ENCODE results near the gene PGAP3. TPM values are rescaled to one million over a fixed set of nuclear protein-coding genes. Genes with fewer than 3 reads are reported as not detected.

PGAP3 gene
- total and polyA plus RNA-seq, 2 of the 4 experiments (the other 2 are of a cell fraction), result 4.3 to 9.8 TPM

DNA sequence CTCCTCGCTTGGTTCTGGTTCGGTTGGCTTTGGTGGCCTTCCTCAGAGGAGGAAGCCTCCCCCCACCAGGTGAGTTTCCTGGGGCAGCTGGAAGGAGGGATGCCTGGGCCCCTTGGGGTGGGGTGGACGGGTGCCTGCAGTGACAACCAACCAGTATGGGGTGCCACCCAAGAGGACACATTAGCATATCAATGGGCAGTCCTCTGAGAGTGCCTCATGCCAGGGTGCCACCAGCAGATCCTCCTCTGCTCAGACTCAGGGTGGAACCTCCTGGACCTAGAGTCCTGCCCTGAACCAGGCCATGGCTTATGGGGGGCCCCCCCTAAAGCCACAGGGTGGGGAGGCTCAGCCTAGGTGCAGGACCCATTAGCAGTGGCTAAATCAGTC is 58.4 kb downstream of the PGAP3 start:
- Histone ChIP-seq H3K27me3 (ENCODE audit: control insufficient read depth, insufficient read depth, low read length) (peaks cover 80% of the 10 kb centered on the region), H4K91ac (ENCODE audit: insufficient read depth, low read depth, low read length) (no peak overlapping the region), H2BK5ac (ENCODE audit: low read depth, low read length, poor library complexity, severe bottlenecking) (no peak overlapping the region), H2BK20ac (ENCODE audit: low read depth, low read length) (no peak overlapping the region), H3K18ac (ENCODE audit: low read depth, low read length) (no peak overlapping the region), H3K9me1 (ENCODE audit: insufficient read depth, low read length) (no peaks in the 10 kb centered on the region; the same call in 1 of the 2 replicates), H3K4me3 (ENCODE audit: insufficient read depth, low read depth, low read length) (no peak overlapping the region), H3K4ac (ENCODE audit: low read depth, low read length) (no peak overlapping the region), H4K5ac (ENCODE audit: low read depth, low read length) (no peak overlapping the region), H3K36me3 (ENCODE audit: control insufficient read depth, insufficient read depth, low read length) (no peaks in the 10 kb centered on the region), H3K4me1 (ENCODE audit: control insufficient read depth, insufficient read depth, low read length) (peaks cover 3% of the 10 kb centered on the region; the same call in 1 of the 2 replicates), H3K56ac (ENCODE audit: extremely low read depth, insufficient read depth, low read length) (no peak overlapping the region), H3K23ac (ENCODE audit: low read depth, low read length) (no peak overlapping the region), H4K8ac (ENCODE audit: low read depth in 2 of 2, low read length in 2 of 2) (no peak overlapping the region), H3K4me2 (ENCODE audit: low read depth, low read length) (no peak overlapping the region), H2AK5ac (ENCODE audit: low read depth, low read length) (no peak overlapping the region), H2AFZ (replicated peaks; ENCODE audit: low read length, poor library complexity) (no peak overlapping the region), H3K27ac (ENCODE audit: insufficient read depth, low read length) (no peak overlapping the region), H2BK120ac (ENCODE audit: low read depth, low read length) (no peak overlapping the region), H4K20me1 (ENCODE audit: insufficient read depth, low read length) (no peaks in the 10 kb centered on the region), H2AK9ac (replicated peaks; ENCODE audit: low read depth, low read length, poor library complexity) (no peak overlapping the region), H2BK15ac (ENCODE audit: low read depth, low read length) (no peak overlapping the region), H3K9ac (ENCODE audit: low read depth, low read length) (no peak overlapping the region), H3K14ac (replicated peaks; ENCODE audit: low read depth, low read length) (no peak overlapping the region), H3K79me1 (ENCODE audit: low read depth in 1 of 2, low read length in 2 of 2) (no peaks in the 10 kb centered on the region), H3K9me3 (ENCODE audit: control insufficient read depth, insufficient read depth, low read length) (no peaks in the 10 kb centered on the region)
- intact Hi-C loops (cut with micrococcal nuclease), result loop anchor here (10.0 kb wide), 1 partner anchor 355 kb away; the partner anchor contains the start of gene PSMD3
- CTCF ChIA-PET, result interaction anchor here (2.2 kb wide), 1 partner anchor 8 kb away, joined by 9 read pairs; no protein-coding TSS in a partner anchor
- WGBS, 2 experiments (ENCODE audit: extremely low coverage in 2 of 2, insufficient read length in 1 of 2), result no CpG with 5 or more reads among the region's 3 CpGs
- ATAC-seq (ENCODE audit: low read depth) (no peak), DNase-seq (no peak)
- no TSS peak for BruUV-seq (replicated peaks)
- in situ Hi-C loops (cut with MboI; ENCODE audit: low sequenced_read_pairs), result no loop called here
- POLR2A ChIA-PET (ENCODE audit: unreplicated experiment), result no interaction called here
- dilution Hi-C loops (cut with HindIII; ENCODE audit: low sequenced_read_pairs, unreplicated experiment), result no loop called here
- TF ChIP-seq CTCF (conservative IDR thresholded peaks at IDR 0.05; ENCODE audit: low read depth, low read length), result no peak
- TF ChIP-seq, protein P1, sequence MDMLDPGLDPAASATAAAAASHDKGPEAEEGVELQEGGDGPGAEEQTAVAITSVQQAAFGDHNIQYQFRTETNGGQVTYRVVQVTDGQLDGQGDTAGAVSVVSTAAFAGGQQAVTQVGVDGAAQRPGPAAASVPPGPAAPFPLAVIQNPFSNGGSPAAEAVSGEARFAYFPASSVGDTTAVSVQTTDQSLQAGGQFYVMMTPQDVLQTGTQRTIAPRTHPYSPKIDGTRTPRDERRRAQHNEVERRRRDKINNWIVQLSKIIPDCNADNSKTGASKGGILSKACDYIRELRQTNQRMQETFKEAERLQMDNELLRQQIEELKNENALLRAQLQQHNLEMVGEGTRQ (IDR thresholded peaks at IDR 0.05; ENCODE audit: low read depth, low read length), result no peak
- no peak for TF ChIP-seq FOS (IDR thresholded peaks at IDR 0.05; ENCODE audit: low read depth, low read length)
- no peak for TF ChIP-seq BHLHE40 (IDR thresholded peaks at IDR 0.05; ENCODE audit: low read depth, low read length)
- TF ChIP-seq CEBPB (IDR thresholded peaks at IDR 0.05; ENCODE audit: low read depth, low read length), result no peak

Measured in IMR-90 (cell line).